HG02759 (cell line): ENCODE results near the gene YJU2.
"Not testable (repeated sequence)": the region's sequence is repeated elsewhere in the genome, so short reads cannot be mapped to it uniquely, and the experiment has no call there.

Source experiments
- ATAC-seq: cut with Tn5 transposase; IDR thresholded peaks from one replicate; pipeline ENCODE4 v1.9.1; 2021; ENCODE audit warnings: mild to moderate bottlenecking, moderate library complexity; ENCODE audit not compliant: unreplicated experiment

Gene YJU2

GRCh38 chr19:4267101-4267900, 20.4 kb downstream of the YJU2 start:
- ATAC-seq: no peak

GRCh38 chr19:4267901-4268815, 21.3 kb downstream of the YJU2 start:
- ATAC-seq: no peak

GRCh38 chr19:4268816-4269430, 22.0 kb downstream of the YJU2 start:
- ATAC-seq: no peak

- no peak for ATAC-seq
Measured at GRCh38 chr19:4272894-4273293, 26.0 kb downstream of the YJU2 start.

GRCh38 chr19:4274321-4274686, 27.4 kb downstream of the YJU2 start:
- ATAC-seq: not testable (repeated sequence)

GRCh38 chr19:4277191-4277696, 30.4 kb downstream of the YJU2 start:
- no peak for ATAC-seq

GRCh38 chr19:4278010-4278409, 31.1 kb downstream of the YJU2 start:
- ATAC-seq: no peak

- no peak for ATAC-seq
Measured at GRCh38 chr19:4278419-4279266, 31.8 kb downstream of the YJU2 start, which contains the start of gene SHD. TSS of gene SHD (plus strand) at chr19:4279266. CDS start at chr19:4280064, 798 bp downstream.

GRCh38 chr19:4279267-4279529, 32.3 kb downstream of the YJU2 start:
- ATAC-seq: no peak

- ATAC-seq: no peak
Measured at GRCh38 chr19:4279530-4280422, 32.9 kb downstream of the YJU2 start.

GRCh38 chr19:4284176-4284958, 37.5 kb downstream of the YJU2 start:
- ATAC-seq: no peak

- no peak for ATAC-seq
Measured at GRCh38 chr19:4284974-4285373, 38.1 kb downstream of the YJU2 start.

- ATAC-seq: not testable (repeated sequence)
Measured at GRCh38 chr19:4286141-4286540, 39.3 kb downstream of the YJU2 start.

- ATAC-seq: no peak
Measured at GRCh38 chr19:4288091-4288777, 41.4 kb downstream of the YJU2 start.

GRCh38 chr19:4291184-4291732, 44.4 kb downstream of the YJU2 start:
- ATAC-seq: no peak

GRCh38 chr19:4292515-4292914, 45.6 kb downstream of the YJU2 start:
- ATAC-seq: no peak

GRCh38 chr19:4294389-4294788, 47.5 kb downstream of the YJU2 start:
- ATAC-seq: no peak
